H9 (cell line): ENCODE measurements around the gene ZAP70. TPM values are rescaled to one million over a fixed set of nuclear protein-coding genes. Genes with fewer than 3 reads are reported as not detected.

Experiments used
- DNase-seq: peaks from one replicate; pipeline ENCODE4 v3.0.0-alpha.2; 2017
- H2AFZ ChIP-seq: one replicate; pipeline ENCODE4 v1.6.1; 2013; ENCODE audit warnings: mild to moderate bottlenecking, low read length, control low read depth, moderate library complexity
- H2AK5ac ChIP-seq: 2 replicates; pipeline ENCODE4 v1.6.1; 2013; ENCODE audit warnings: low read length, control low read depth, mixed read lengths; ENCODE audit not compliant: insufficient read length
- H2BK120ac ChIP-seq: one replicate; pipeline ENCODE4 v1.6.1; 2013; ENCODE audit warnings: low read depth, mild to moderate bottlenecking, low read length, control low read depth, inconsistent platforms; ENCODE audit not compliant: poor library complexity, severe bottlenecking
- H2BK12ac ChIP-seq: 2 replicates; pipeline ENCODE4 v1.6.1; 2013; ENCODE audit warnings: low read length, control low read depth, mixed read lengths, low read depth; ENCODE audit not compliant: insufficient read length
- H2BK15ac ChIP-seq: 2 replicates; pipeline ENCODE4 v1.6.1; 2013; ENCODE audit warnings: low read depth, low read length, control low read depth
- H2BK20ac ChIP-seq: one replicate; pipeline ENCODE4 v1.6.1; 2013; ENCODE audit warnings: low read depth, mild to moderate bottlenecking, low read length, control low read depth, inconsistent platforms; ENCODE audit not compliant: poor library complexity, severe bottlenecking
- H2BK5ac ChIP-seq: 2 replicates; pipeline ENCODE4 v1.6.1; 2013; ENCODE audit warnings: low read length, control low read depth, mixed read lengths; ENCODE audit not compliant: insufficient read length
- H3K14ac ChIP-seq: 2 replicates; pipeline ENCODE4 v1.6.1; 2013; ENCODE audit warnings: low read length, control low read depth; ENCODE audit not compliant: insufficient read depth
- H3K18ac ChIP-seq: 2 replicates; pipeline ENCODE4 v1.6.1; 2013; ENCODE audit warnings: low read depth, mild to moderate bottlenecking, mixed read lengths, low read length, control low read depth; ENCODE audit not compliant: insufficient read length
- H3K23ac ChIP-seq: 2 replicates; pipeline ENCODE4 v1.6.1; 2013; ENCODE audit warnings: low read length, control low read depth, mixed read lengths, low read depth; ENCODE audit not compliant: insufficient read length
- H3K23me2 ChIP-seq: 2 replicates; pipeline ENCODE4 v1.6.1; 2013; ENCODE audit warnings: low read depth, mild to moderate bottlenecking, mixed read lengths, low read length, control low read depth; ENCODE audit not compliant: insufficient read length, poor library complexity, severe bottlenecking
- H3K27ac ChIP-seq: 2 replicates; pipeline ENCODE4 v1.5.1; 2013; ENCODE audit warnings: low read length, control low read depth, mixed read lengths, low read depth; ENCODE audit not compliant: insufficient read length
- H3K27me3 ChIP-seq: 2 replicates; pipeline ENCODE4 v1.6.1; 2013; ENCODE audit warnings: low read length, control low read depth, inconsistent platforms; ENCODE audit not compliant: insufficient read depth
- H3K4ac ChIP-seq: 2 replicates; pipeline ENCODE4 v1.6.1; 2013; ENCODE audit warnings: low read depth, mild to moderate bottlenecking, control low read depth, inconsistent platforms, low read length, moderate library complexity
- H3K4me1 ChIP-seq: 2 replicates; pipeline ENCODE4 v1.6.1; 2013; ENCODE audit warnings: low read length, control low read depth, inconsistent platforms; ENCODE audit not compliant: insufficient read depth
- H3K4me2 ChIP-seq: 2 replicates; pipeline ENCODE4 v1.6.1; 2013; ENCODE audit warnings: low read length, control low read depth, mixed read lengths; ENCODE audit not compliant: insufficient read length, insufficient read depth
- H3K56ac ChIP-seq: 2 replicates; pipeline ENCODE4 v1.6.1; 2013; ENCODE audit warnings: low read depth, mild to moderate bottlenecking, mixed read lengths, low read length, control low read depth; ENCODE audit not compliant: insufficient read length
- H3K79me1 ChIP-seq: 2 replicates; pipeline ENCODE4 v1.6.1; 2013; ENCODE audit warnings: low read depth, mild to moderate bottlenecking, moderate library complexity, low read length, control low read depth, inconsistent platforms; ENCODE audit not compliant: insufficient read depth, poor library complexity, severe bottlenecking
- H3K79me2 ChIP-seq: 2 replicates; pipeline ENCODE4 v1.6.1; 2013; ENCODE audit warnings: low read length, control low read depth, inconsistent platforms; ENCODE audit not compliant: insufficient read depth
- H3K9ac ChIP-seq: 2 replicates; pipeline ENCODE4 v1.6.1; 2013; ENCODE audit warnings: low read length, control low read depth, mixed read lengths; ENCODE audit not compliant: insufficient read length; ENCODE audit errors: extremely low read depth
- H3K9me3 ChIP-seq: one replicate; pipeline ENCODE4 v1.6.1; 2013; ENCODE audit warnings: low read depth, low read length, inconsistent platforms; ENCODE audit not compliant: control insufficient read depth
- H3T11ph ChIP-seq: one replicate; pipeline ENCODE4 v1.6.1; 2013; ENCODE audit warnings: mild to moderate bottlenecking, low read length, control low read depth, inconsistent platforms
- H4K20me1 ChIP-seq: one replicate; pipeline ENCODE4 v1.6.1; 2013; ENCODE audit not compliant: control insufficient read depth, insufficient read length, insufficient read depth
- H4K5ac ChIP-seq: 2 replicates; pipeline ENCODE4 v1.6.1; 2013; ENCODE audit warnings: low read depth, mild to moderate bottlenecking, mixed read lengths, low read length, control low read depth; ENCODE audit not compliant: insufficient read length
- H4K8ac ChIP-seq: replicated peaks from 2 replicates; pipeline ENCODE4 v1.6.1; 2013; ENCODE audit warnings: low read length, control low read depth, mixed read lengths, low read depth; ENCODE audit not compliant: insufficient read length
- H4K91ac ChIP-seq: 2 replicates; pipeline ENCODE4 v1.6.1; 2013; ENCODE audit warnings: low read depth, mild to moderate bottlenecking, moderate library complexity, mixed read lengths, low read length, control low read depth; ENCODE audit not compliant: insufficient read length
- H3K27ac Mint-ChIP-seq, 3 experiments: 2 replicates in 2 of 3; 3 replicates in 1 of 3; pipeline ENCODE4 v1.8.0; 2020 to 2021; ENCODE audit warnings: mixed read lengths in 3 of 3, mild to moderate bottlenecking in 1 of 3, moderate library complexity in 1 of 3
- H3K27me3 Mint-ChIP-seq: 2 replicates; pipeline ENCODE4 v1.8.0; 2021; ENCODE audit warnings: low read depth, mild to moderate bottlenecking, moderate library complexity, mixed read lengths
- H3K36me3 Mint-ChIP-seq, 3 experiments: 2 replicates in 2 of 3; 3 replicates in 1 of 3; pipeline ENCODE4 v1.8.0; 2020 to 2021; ENCODE audit warnings: low read depth in 3 of 3, mixed read lengths in 3 of 3; ENCODE audit not compliant: insufficient read depth in 1 of 3
- H3K4me1 Mint-ChIP-seq, 2 experiments: 2 replicates each; pipeline ENCODE4 v1.8.0; 2020; ENCODE audit warnings: mixed read lengths in 2 of 2
- H3K4me3 Mint-ChIP-seq, 2 experiments: 2 replicates in 1 of 2; 3 replicates in 1 of 2; pipeline ENCODE4 v1.8.0; 2020 to 2021; ENCODE audit warnings: mild to moderate bottlenecking in 2 of 2, mixed read lengths in 2 of 2, moderate library complexity in 1 of 2
- H3K9me3 Mint-ChIP-seq, 2 experiments: 2 replicates in 1 of 2; 3 replicates in 1 of 2; pipeline ENCODE4 v1.8.0; 2020; ENCODE audit warnings: mild to moderate bottlenecking in 2 of 2, mixed read lengths in 2 of 2, moderate library complexity in 1 of 2
- CTCF ChIP-seq: fragments of 200-600 bp; sonication (generic); conservative IDR thresholded peaks from 3 replicates; pipeline ENCODE4 v1.8.0; 2021; ENCODE audit warnings: antibody characterized with exemption, mild to moderate bottlenecking
- WGBS: extraction: QIAGEN DNeasy Blood & Tissue Kit; methylation state at CpG from one replicate; pipeline ENCODE4 v1.1.7; 2013; ENCODE audit warnings: missing lambda C conversion rate, low lambda C conversion rate, mixed read lengths; ENCODE audit not compliant: insufficient read length; ENCODE audit errors: extremely low coverage; 5-methylcytosine and 5-hydroxymethylcytosine counted together
- total RNA-seq: library from RNA; stranded (reverse); gene quantifications from 2 replicates; pipeline ENCODE4 v1.2.1, GENCODE V29; 2021

ZAP70 gene
- total RNA-seq, 1 experiment from 2014 or later: 0.24 TPM

DNA sequence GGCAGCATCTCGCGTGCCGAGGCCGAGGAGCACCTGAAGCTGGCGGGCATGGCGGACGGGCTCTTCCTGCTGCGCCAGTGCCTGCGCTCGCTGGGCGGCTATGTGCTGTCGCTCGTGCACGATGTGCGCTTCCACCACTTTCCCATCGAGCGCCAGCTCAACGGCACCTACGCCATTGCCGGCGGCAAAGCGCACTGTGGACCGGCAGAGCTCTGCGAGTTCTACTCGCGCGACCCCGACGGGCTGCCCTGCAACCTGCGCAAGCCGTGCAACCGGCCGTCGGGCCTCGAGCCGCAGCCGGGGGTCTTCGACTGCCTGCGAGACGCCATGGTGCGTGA, 10.7 kb downstream of the ZAP70 start:
- Histone ChIP-seq H4K91ac (no peak overlapping the region), H3K9ac (no peak overlapping the region), H3K4ac (no peak overlapping the region), H4K20me1 (no peaks in the 10 kb centered on the region), H3K14ac (no peak overlapping the region; the same call in 1 of the 2 replicates), H3K27me3 (no peaks in the 10 kb centered on the region), H3K79me1 (no peaks in the 10 kb centered on the region), H2BK12ac (no peak overlapping the region), H3K4me2 (no peak overlapping the region), H2BK20ac (no peak overlapping the region), H2BK15ac (no peak overlapping the region), H3K4me1 (peaks cover 6% of the 10 kb centered on the region), H3K79me2 (no peaks in the 10 kb centered on the region), H3T11ph (no peak overlapping the region), H4K5ac (no peak overlapping the region), H2AFZ (no peak overlapping the region), H2BK5ac (no peak overlapping the region), H3K23me2 (no peaks in the 10 kb centered on the region), H3K18ac (no peak overlapping the region), H4K8ac (no peak overlapping the region), H3K56ac (no peak overlapping the region), H2AK5ac (no peak overlapping the region), H3K27ac (no peak overlapping the region), H3K23ac (no peak overlapping the region), H3K9me3 (no peaks in the 10 kb centered on the region), H2BK120ac (no peak overlapping the region)
- Mint-ChIP-seq H3K27ac (no peak overlapping the region), H3K9me3 (no peaks in the 10 kb centered on the region; a peak in 2 of 5 replicates), H3K4me3 (no peak overlapping the region), H3K27me3 (peaks cover 1% of the 10 kb centered on the region), H3K4me1 (peaks cover 16 to 19% of the 10 kb centered on the region in 2 experiments), H3K36me3 (no peaks in the 10 kb centered on the region; a peak in 2 of 7 replicates)
- no CpG with 5 or more reads among the region's 41 CpGs for WGBS
- no peak for DNase-seq
- TF ChIP-seq CTCF: no peak
